ENCODE results near the gene ECE1. TPM values are rescaled to one million over a fixed set of nuclear protein-coding genes. Genes with fewer than 3 reads are reported as not detected.

Gene ECE1
- total and polyA plus RNA-seq, 9 of the 15 experiments (the other 6 are each of a cell fraction or from before 2014, with no cell fraction given), result 0.56 to 34.8 (median 11.0) TPM

DNA sequence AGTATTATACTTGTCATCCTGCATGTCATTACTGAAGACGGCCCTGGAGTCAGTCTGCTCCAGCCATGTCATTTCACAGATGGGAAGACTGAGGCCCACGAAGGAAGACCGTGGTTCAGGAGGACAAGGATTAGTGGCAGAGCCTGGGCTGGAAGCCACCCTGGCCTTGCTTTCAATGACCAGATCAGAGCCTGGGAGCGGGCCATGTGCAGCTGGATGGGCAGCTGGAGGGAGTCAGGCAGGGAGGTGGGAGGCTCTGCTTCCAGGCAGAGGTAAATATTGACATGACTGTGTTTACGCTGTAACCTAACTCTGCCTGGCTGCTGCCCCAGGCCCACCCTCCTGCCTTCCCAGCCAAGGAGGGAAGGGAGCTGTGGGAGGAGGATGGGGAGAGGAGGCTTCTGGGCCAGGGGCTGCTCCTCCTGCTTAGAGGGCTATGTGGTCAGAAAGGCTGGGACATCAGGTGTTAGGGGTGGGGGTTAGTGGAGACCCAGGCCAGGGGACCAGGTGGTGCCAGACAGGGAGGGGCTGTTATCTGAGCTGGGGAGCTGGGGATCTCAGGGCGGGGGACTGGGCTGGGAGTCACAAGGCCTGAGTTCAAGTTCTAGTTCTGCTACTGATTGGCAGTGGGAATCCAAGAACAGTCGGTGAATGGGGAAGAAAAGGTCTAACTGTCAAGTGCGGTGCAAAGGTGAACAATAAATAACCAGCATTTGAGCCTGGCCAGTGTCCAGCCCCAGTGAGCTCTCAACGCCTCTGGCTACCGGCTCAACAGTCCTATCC is 48.5 kb upstream of the ECE1 start (continued):
- TF ChIP-seq KDM1A (IDR thresholded peaks at IDR 0.05), result peak; percentile 54 to 75; a peak in 3 of 4 replicates
- TF ChIP-seq CC2D1A (IDR thresholded peaks at IDR 0.05), result no peak
- peak; percentile 87 for TF ChIP-seq RBM25 (IDR thresholded peaks at IDR 0.05; ENCODE audit: low read depth, low read length, severe bottlenecking)
- TF ChIP-seq SRSF7 (optimal IDR thresholded peaks at IDR 0.05; ENCODE audit: low read depth, low read length), result no peak
- peak; percentile 60; the same call in 1 of the 2 replicates for TF ChIP-seq SMARCA5 (IDR thresholded peaks at IDR 0.05)

DNA sequence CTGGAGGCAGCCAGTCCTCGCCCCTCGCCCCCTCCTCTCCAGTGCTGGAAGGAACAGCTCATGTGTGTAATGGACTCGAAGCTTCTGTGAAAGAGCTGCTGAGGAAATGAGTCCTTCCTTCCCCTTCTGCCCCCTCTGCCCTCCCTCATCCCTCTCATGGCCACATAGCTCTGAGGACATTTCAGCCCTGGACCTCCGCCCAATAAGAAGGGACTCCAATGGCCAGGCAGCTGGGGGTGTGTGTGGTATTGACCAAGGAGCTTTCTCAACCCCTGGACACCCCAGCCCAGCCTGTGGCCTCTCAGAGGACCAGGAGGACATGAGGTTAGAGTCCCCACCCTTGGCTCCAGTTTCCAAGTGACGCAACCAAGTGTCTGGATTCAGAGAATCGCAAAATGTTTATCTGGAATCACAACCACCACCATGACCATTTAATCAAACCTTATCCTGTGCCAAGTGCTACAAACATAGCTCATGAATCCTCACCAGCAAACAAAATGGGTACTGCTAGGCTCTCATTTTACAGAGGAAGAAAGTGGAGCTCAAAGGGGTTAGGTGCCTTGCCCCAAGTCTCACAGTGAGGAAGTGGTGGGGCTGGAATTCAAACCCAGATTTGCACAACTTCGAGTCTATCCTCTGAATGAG is 47.8 kb upstream of the ECE1 start:
- Histone ChIP-seq H3K9ac (ENCODE audit: insufficient read depth in 1 of 2, low read depth in 2 of 2, low read length in 2 of 2) (no peak overlapping the region), H3K27ac (ENCODE audit: extremely low read depth, low read depth, low read length) (no peak overlapping the region), H2AFZ (ENCODE audit: low read depth, low read length) (no peak overlapping the region), H3K36me3 (ENCODE audit: control insufficient read depth, insufficient read depth, low read length) (no peaks in the 10 kb centered on the region), H3K4me3 (no peak overlapping the region), H3K9me3 (replicated peaks; ENCODE audit: control insufficient read depth, insufficient read depth, low read depth, low read length) (no peaks in the 10 kb centered on the region), H3K27me3 (ENCODE audit: control insufficient read depth in 2 of 2, insufficient read depth in 2 of 2, low read length in 2 of 2) (no peaks in the 10 kb centered on the region; a peak in 1 of 5 replicates), H3K4me2 (ENCODE audit: insufficient read depth, low read length) (no peak overlapping the region), H4K20me1 (replicated peaks; ENCODE audit: control insufficient read depth, insufficient read depth, low read length) (peaks cover 53% of the 10 kb centered on the region), H3K79me2 (ENCODE audit: control insufficient read depth, insufficient read depth, low read length) (peaks cover 2% of the 10 kb centered on the region; the same call in 1 of the 3 replicates), H3K4me1 (replicated peaks in 1 of 2; ENCODE audit: control insufficient read depth in 2 of 2, insufficient read depth in 2 of 2, low read length in 2 of 2) (peaks cover 20 to 31% of the 10 kb centered on the region in 2 experiments), H3K9me1 (ENCODE audit: control insufficient read depth, insufficient read depth, low read length) (no peaks in the 10 kb centered on the region)
- POLR2A ChIA-PET, result interaction anchor here (0.6 to 2.3 kb wide), 7 partner anchors 11 to 105 kb away, joined by 3 to 11 read pairs (median 4); no protein-coding TSS in a partner anchor
- WGBS (ENCODE audit: insufficient coverage, low coverage, missing lambda C conversion rate), result 31% methylated on average over 5 of the region's 7 CpGs
- FAIRE-seq (peak; percentile 57), DNase-seq (ENCODE audit: extremely low read depth in 1 of 4, low spot score in 3 of 4) (no peak), ATAC-seq (peak; percentile 14)
- BruUV-seq (replicated peaks), result no TSS peak
- intact Hi-C loops (cut with micrococcal nuclease), result no loop called here
- CTCF ChIA-PET (ENCODE audit: low intra/inter-chr PET ratio), result interaction anchor here (0.5 kb wide), 1 partner anchor 1936 kb away, joined by 3 read pairs; no protein-coding TSS in a partner anchor
- in situ Hi-C loops (cut with MboI), result no loop called here
- TF ChIP-seq ZNF79 (CRISPR knock-in tag; IDR thresholded peaks at IDR 0.05; ENCODE audit: low read depth) (no peak), MYBL2 (IDR thresholded peaks at IDR 0.05; ENCODE audit: low read depth) (no peak), MYBL2 (CRISPR knock-in tag; IDR thresholded peaks at IDR 0.05; ENCODE audit: borderline replicate concordance) (no peak), JUND (IDR thresholded peaks at IDR 0.05; ENCODE audit: borderline replicate concordance, low read depth, low read length) (0 out of 2 replicates have a peak, but pooled peaks have one; percentile 21), JUND (tag; IDR thresholded peaks at IDR 0.05; ENCODE audit: borderline replicate concordance, low read depth, low read length) (no peak), MAFG (tag; conservative IDR thresholded peaks at IDR 0.05) (no peak), NEUROD1 (IDR thresholded peaks at IDR 0.05; ENCODE audit: borderline replicate concordance, low read depth, low read length, partially characterized antibody) (no peak), DNMT1 (IDR thresholded peaks at IDR 0.05) (no peak), SPI1 (IDR thresholded peaks at IDR 0.05; ENCODE audit: borderline replicate concordance, low read depth, low read length) (peak; percentile 26; the same call in 1 of the 2 replicates), ZNF764 (CRISPR knock-in tag; IDR thresholded peaks at IDR 0.05; ENCODE audit: low read depth) (no peak), CEBPB (tag; IDR thresholded peaks at IDR 0.05) (peak; percentile 77), PHF20 (IDR thresholded peaks at IDR 0.05; ENCODE audit: partially characterized antibody) (no peak), CBX8 (IDR thresholded peaks at IDR 0.05; ENCODE audit: borderline replicate concordance, extremely low read depth, low read depth, low read length, poor library complexity, severe bottlenecking) (no peak), SRSF3 (IDR thresholded peaks at IDR 0.05; ENCODE audit: insufficient read depth, low read length) (no peak)
